AG04450 (cell line): ENCODE measurements around the gene DIAPH3. TPM values are rescaled to one million over a fixed set of nuclear protein-coding genes. Genes with fewer than 3 reads are reported as not detected.
A peak's percentile ranks its signal among the peaks of the same experiment; 100 is the strongest.

Experiments used
- CTCF ChIA-PET: fragments of 300-600, 350-600 bp; formaldehyde crosslinking; extraction: SDS; loops from one replicate; lab custom pipeline; 2022; ENCODE audit warnings: antibody characterized with exemption, inconsistent platforms; lab: Charles Lee
- POLR2A ChIA-PET: fragments of 350-600 bp; formaldehyde crosslinking; extraction: SDS; loops from one replicate; lab custom pipeline; 2021; ENCODE audit warnings: antibody characterized with exemption, inconsistent platforms; lab: Yijun Ruan, JAX
- DNase-seq: peaks from one replicate; pipeline ENCODE4 v3.0.0-alpha.2; 2011; ENCODE audit warnings: low read depth, low spot score
- H3K27ac ChIP-seq: one replicate; pipeline ENCODE4 v1.5.1; 2012; ENCODE audit warnings: low read depth, low read length, control low read depth
- H3K27me3 ChIP-seq: one replicate; pipeline ENCODE4 v1.6.0; 2012; ENCODE audit warnings: low read length; ENCODE audit not compliant: control insufficient read depth, insufficient read depth
- H3K4me3 ChIP-seq: 2 replicates; pipeline ENCODE4 v1.5.1; 2011; ENCODE audit warnings: mild to moderate bottlenecking, low read depth, low read length, control low read depth
- H3K9me3 ChIP-seq: 2 replicates; pipeline ENCODE4 v1.5.1; 2012; ENCODE audit warnings: low read length; ENCODE audit not compliant: control insufficient read depth, insufficient read depth
- polyA plus RNA-seq: library from polyadenylated mRNA; depleted of rRNA; stranded (reverse); fragments of >200 nt; gene quantifications from 2 replicates; pipeline ENCODE4 v1.2.3, GENCODE V29; 2011
- TF ChIP-seq, protein P1 (sequence below): IDR thresholded peaks from 2 replicates; pipeline ENCODE4 v1.5.1; 2011; ENCODE audit warnings: low read depth, low read length, control low read depth, inconsistent platforms

The DIAPH3 gene
- polyA plus RNA-seq, 1 experiment: 11.7 TPM

DNA sequence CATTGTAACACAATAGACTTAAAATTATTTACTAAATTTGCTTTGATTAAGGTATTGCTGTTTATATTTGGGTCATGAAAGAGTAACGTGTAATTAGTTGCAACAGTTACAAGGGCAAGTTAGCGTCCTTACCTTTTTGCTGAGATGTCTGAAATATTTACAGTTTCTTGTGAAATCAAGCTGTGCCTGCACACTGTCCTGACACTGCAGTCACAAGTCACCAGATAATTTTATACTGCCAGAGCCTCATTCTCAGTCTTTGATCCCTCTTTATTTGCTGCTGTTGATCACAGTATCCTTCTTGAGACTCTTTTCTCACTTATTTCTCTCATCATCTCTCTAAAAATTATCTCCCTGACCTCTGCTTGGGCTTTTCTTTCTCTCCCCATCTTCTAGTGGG, 8.4 kb upstream of the DIAPH3 start:
- ChIA-PET POLR2A (no interaction called here), CTCF (no interaction called here)
- TF ChIP-seq, protein P1, sequence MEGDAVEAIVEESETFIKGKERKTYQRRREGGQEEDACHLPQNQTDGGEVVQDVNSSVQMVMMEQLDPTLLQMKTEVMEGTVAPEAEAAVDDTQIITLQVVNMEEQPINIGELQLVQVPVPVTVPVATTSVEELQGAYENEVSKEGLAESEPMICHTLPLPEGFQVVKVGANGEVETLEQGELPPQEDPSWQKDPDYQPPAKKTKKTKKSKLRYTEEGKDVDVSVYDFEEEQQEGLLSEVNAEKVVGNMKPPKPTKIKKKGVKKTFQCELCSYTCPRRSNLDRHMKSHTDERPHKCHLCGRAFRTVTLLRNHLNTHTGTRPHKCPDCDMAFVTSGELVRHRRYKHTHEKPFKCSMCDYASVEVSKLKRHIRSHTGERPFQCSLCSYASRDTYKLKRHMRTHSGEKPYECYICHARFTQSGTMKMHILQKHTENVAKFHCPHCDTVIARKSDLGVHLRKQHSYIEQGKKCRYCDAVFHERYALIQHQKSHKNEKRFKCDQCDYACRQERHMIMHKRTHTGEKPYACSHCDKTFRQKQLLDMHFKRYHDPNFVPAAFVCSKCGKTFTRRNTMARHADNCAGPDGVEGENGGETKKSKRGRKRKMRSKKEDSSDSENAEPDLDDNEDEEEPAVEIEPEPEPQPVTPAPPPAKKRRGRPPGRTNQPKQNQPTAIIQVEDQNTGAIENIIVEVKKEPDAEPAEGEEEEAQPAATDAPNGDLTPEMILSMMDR: no peak
- Histone ChIP-seq H3K27ac (no peak overlapping the region), H3K27me3 (no peaks in the 10 kb centered on the region), H3K9me3 (no peaks in the 10 kb centered on the region), H3K4me3 (no peak overlapping the region)
- no peak for DNase-seq

DNA sequence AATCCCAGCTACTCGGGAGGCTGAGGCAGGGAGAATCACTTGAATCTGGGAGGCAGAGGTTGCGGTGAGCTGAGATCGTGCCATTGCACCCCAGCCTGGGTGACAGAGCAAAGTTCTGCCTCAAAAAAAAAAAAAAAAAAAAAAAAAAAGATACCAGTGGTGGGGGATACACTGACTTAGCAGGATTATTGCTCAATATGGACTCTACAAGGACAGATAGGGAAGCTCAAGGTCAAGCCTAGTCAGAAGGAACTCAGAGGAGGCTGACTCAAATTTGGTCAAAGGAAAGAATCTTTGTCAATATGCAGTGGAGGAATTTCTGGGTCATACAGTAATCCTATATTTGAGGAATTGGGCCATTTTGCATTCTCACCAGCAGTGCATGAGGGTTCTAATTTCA, 6.7 kb upstream of the DIAPH3 start:
- Histone ChIP-seq H3K9me3 (no peaks in the 10 kb centered on the region), H3K27me3 (no peaks in the 10 kb centered on the region), H3K4me3 (no peak overlapping the region), H3K27ac (no peak overlapping the region)
- CTCF ChIA-PET: interaction anchor here (0.6 to 1.4 kb wide), 2 partner anchors 261 to 363 kb away, joined by 3 to 4 read pairs; no protein-coding TSS in a partner anchor
- no peak for DNase-seq
- POLR2A ChIA-PET: no interaction called here
- TF ChIP-seq, protein P1: no peak

DNA sequence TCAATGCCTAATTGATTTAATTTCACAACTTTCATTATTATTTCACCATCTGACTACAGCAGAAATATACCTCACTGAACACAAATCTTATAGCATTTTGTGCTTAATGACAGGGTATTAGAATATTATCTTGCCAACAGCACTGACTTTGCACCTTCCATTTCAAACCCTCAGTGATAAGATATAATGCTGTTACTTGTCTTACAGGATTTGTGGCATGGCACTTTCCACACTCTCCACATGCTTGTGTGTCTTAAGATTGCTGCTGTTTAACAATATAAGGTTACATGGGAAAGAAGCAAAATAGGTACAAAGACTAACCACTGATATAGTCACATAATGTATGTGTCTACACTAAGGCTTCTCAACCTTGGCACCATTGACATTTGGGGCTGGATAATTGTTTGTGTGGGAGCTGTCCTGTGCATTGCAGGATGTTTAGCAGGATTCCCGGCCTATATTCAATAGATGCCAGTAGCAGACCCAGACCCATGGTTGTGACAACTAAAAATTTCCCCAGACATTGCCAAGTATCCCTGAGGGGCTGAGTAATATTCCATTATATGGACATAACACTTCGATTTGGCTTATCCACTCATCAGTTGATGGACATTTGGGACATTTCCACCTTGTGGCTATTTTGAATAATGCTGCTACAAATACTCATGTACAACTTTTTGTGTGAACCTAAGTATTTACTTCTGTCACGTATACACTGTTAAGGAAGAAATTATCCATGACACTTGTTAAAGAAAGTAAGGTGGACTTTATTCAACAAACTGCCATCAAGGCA, 5.7 kb upstream of the DIAPH3 start:
- ChIA-PET POLR2A (no interaction called here), CTCF (interaction anchor here (0.6 kb wide), 1 partner anchor 362 kb away, joined by 3 read pairs; no protein-coding TSS in a partner anchor)
- Histone ChIP-seq H3K4me3 (no peak overlapping the region), H3K27ac (no peak overlapping the region), H3K27me3 (no peaks in the 10 kb centered on the region), H3K9me3 (no peaks in the 10 kb centered on the region)
- DNase-seq: no peak
- TF ChIP-seq, protein P1: 0 out of 2 replicates have a peak, but pooled peaks have one; percentile 6

DNA sequence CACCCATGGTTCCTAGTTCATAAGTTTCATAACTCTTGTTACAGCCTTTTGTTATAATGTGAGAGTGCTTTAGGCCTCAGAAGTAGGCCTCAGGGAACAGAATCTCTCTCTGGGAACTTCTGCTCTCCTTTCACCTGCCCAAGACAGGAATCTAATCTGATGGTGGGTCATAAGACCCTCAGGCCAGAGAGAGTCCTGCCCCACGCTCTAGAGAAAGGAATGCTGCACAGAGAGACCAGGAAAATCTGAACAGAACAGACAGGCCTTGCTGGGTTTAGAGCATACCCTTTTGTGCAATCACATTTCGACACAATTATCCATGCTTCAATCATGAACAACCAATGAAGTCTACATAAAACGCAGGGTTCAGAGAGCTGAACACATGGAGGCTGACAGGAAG, 3.4 kb upstream of the DIAPH3 start:
- Histone ChIP-seq H3K9me3 (no peaks in the 10 kb centered on the region), H3K4me3 (no peak overlapping the region), H3K27me3 (no peaks in the 10 kb centered on the region), H3K27ac (no peak overlapping the region)
- DNase-seq: no peak
- TF ChIP-seq, protein P1: no peak
- POLR2A ChIA-PET: no interaction called here
- CTCF ChIA-PET: no interaction called here
